NB4 (cell line): ENCODE data around the gene SH3GLB1.

Experiments
- DNase-seq: peaks from one replicate; pipeline ENCODE4 v3.0.0; 2010; ENCODE audit warnings: low read depth
- H3K4me3 ChIP-seq: one replicate; pipeline ENCODE4 v1.5.1; 2011; ENCODE audit warnings: mild to moderate bottlenecking, low read depth, low read length, moderate library complexity
- MYC ChIP-seq: IDR thresholded peaks from 2 replicates; pipeline ENCODE4 v1.6.1; 2011; ENCODE audit warnings: low read depth, low read length
- POLR2A ChIP-seq: IDR thresholded peaks from 2 replicates; pipeline ENCODE4 v1.6.1; 2011; ENCODE audit warnings: mild to moderate bottlenecking; ENCODE audit not compliant: insufficient read length; ENCODE audit errors: extremely low read depth
- TF ChIP-seq, protein P1 (sequence below): IDR thresholded peaks from one replicate; pipeline ENCODE4 v1.5.1; 2012; ENCODE audit warnings: low read depth, low read length
- TF ChIP-seq, protein P2 (sequence below): IDR thresholded peaks from 2 replicates; pipeline ENCODE4 v1.6.1; 2011; ENCODE audit warnings: low read depth, low read length

Gene SH3GLB1

DNA sequence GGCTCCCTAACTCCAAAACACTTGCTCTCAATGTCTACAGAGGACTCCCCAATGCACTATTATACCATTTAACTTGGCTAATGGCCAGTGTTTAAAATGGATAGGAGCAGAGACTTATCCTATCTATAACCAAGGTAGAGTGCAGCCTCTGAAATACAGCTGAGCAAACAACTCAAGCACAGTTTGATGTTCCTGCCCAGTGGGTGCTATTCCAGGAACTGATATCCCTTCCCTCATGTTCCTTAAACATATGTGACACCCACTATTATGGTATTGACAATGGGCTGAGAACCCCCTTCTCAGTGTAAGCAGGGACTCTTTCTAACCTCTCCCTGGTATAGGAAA lies 51.7 kb downstream of the SH3GLB1 start:
- TF ChIP-seq, protein P1, sequence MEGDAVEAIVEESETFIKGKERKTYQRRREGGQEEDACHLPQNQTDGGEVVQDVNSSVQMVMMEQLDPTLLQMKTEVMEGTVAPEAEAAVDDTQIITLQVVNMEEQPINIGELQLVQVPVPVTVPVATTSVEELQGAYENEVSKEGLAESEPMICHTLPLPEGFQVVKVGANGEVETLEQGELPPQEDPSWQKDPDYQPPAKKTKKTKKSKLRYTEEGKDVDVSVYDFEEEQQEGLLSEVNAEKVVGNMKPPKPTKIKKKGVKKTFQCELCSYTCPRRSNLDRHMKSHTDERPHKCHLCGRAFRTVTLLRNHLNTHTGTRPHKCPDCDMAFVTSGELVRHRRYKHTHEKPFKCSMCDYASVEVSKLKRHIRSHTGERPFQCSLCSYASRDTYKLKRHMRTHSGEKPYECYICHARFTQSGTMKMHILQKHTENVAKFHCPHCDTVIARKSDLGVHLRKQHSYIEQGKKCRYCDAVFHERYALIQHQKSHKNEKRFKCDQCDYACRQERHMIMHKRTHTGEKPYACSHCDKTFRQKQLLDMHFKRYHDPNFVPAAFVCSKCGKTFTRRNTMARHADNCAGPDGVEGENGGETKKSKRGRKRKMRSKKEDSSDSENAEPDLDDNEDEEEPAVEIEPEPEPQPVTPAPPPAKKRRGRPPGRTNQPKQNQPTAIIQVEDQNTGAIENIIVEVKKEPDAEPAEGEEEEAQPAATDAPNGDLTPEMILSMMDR: no peak
- TF ChIP-seq MYC (no peak), POLR2A (no peak)
- no peak for DNase-seq
- no peak overlapping the region for H3K4me3 ChIP-seq

DNA sequence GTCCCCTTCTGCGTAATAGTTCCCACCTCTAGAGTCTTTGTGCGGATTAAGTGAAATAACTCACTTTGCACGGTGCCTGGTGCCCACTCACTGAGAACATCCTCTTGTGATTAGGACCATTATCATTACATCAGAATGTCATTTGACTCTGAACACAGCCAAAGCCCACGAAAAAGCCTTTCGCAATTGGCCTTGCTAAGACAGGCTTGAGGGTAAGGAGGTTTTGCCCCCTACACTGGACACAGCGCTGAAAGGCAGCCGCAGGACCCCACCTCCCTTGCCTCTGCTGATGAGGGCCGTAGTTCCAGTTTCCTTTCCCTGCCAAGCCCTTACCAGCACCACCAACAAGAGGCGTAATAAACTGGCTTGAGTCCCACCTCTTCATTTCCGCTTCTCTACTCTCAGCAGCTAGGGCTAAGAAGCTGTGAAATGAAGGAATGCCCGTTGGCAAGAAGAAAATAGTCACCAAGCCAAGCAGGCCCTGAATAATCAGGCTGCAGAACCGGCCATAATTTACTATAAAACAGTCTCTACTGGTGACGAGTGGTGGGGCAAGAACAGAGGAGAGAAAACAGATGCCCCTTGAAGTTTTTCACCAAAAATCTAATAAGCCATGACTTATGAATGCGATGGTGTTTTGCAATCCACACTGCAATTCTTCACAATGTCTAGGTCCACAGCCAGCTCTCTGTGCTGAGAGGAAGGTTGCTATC lies 53.1 kb downstream of the SH3GLB1 start:
- no peak for DNase-seq
- no peak for TF ChIP-seq POLR2A
- TF ChIP-seq, protein P2, sequence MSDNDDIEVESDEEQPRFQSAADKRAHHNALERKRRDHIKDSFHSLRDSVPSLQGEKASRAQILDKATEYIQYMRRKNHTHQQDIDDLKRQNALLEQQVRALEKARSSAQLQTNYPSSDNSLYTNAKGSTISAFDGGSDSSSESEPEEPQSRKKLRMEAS: no peak
- TF ChIP-seq, protein P1: no peak
- no peak for TF ChIP-seq MYC
- no peak overlapping the region for H3K4me3 ChIP-seq

DNA sequence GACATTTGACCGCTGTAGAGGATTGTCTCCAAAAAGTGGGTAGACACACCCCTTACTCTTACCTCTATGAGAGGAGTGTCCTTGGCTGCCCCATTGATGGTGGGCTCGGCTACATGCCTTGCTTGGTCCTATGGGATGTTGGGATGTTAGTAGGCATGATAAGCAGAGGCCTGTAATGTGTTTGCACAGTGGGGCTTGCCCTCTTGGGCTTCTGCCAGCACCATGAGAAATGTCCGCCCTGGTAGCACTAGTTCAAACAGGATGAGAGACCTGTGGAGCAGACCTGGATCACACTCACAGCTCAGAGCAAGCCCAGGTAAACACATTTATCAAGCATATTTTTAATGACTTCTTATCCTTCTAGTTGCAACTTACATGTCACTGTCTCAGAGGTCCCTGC lies 54.2 kb downstream of the SH3GLB1 start:
- DNase-seq: no peak
- no peak overlapping the region for H3K4me3 ChIP-seq
- no peak for TF ChIP-seq MYC

DNA sequence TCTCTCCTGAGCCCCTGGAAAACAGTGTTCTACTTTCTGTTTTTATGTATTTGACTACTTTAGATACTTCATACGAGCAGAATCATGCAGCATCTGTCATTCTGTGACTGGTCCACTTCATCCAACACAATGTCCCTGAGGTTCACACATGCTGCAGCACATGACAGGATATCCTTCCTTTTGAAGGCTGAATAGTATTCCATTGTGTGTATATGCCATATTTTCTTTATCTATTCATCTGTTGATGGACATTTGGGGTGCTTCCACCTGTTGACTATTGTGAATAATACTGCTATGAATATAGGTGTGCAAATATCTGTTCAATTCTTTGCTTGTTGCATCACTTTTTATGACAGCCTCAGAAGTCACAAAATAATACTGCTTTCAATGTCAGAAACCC lies 55.8 kb downstream of the SH3GLB1 start:
- TF ChIP-seq, protein P2: no peak
- TF ChIP-seq POLR2A: no peak
- TF ChIP-seq MYC: no peak
- H3K4me3 ChIP-seq: no peak overlapping the region
- DNase-seq: no peak

DNA sequence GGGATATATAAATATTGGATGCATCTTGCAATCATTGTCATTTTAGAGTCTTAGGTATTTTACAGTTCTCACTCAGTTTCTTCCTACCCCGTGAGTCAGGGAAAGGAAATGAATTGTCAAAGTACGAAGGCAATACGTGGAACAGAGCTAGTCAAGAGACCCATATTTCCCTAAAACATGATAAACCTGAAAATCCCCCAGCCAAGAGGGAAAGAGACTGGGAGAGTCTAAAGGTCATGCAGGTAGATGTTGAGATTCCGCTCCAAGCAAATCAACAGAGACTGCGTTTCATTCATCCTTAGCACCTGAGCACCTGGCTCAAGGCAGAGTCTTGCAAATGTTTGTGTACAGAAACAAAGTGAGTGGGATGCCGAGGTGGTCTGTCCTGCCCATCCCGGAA lies 58.0 kb downstream of the SH3GLB1 start:
- H3K4me3 ChIP-seq: no peak overlapping the region
- no peak for DNase-seq
- TF ChIP-seq, protein P2: no peak
- TF ChIP-seq POLR2A (no peak), MYC (no peak)
- TF ChIP-seq, protein P1: no peak

DNA sequence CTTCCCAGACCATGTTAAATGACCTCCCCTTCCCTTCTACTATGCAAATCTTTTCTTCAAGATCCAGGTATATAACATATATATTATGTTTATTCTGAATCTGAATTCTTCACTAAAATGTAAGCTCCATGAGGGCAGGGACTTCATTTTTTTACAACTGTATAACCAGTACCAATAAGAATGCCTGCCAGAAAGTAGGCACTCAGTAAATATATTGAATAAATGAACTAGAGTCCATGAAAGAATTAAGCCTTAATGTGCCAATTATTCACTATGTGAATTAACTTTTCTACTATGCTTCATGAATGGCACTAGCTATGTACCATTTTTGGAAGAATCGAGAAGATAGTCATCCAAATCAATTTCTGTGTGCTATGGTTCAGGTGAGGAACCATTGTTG lies 60.1 kb downstream of the SH3GLB1 start:
- no peak for DNase-seq
- TF ChIP-seq, protein P2: no peak
- TF ChIP-seq, protein P1: no peak
- TF ChIP-seq MYC (no peak), POLR2A (no peak)

DNA sequence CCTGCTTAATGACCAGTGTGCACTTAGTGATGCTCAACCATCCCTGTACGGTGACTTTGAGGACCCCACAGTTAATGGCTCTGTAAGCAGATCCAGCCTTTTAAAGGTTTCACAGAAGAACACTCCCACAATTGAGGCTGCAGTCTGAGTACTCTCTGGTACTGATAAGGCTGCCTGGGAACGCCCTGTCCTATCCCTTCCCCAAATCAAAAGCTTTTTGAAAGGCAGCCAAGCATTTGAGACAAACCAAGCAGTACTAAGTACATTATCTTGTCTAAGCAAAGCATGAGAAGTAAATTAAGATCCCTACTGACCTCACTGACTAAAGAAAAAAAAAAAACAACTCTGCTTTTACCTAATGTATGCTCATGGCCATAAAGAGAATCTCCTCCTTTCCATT lies 60.7 kb downstream of the SH3GLB1 start:
- H3K4me3 ChIP-seq: no peak overlapping the region
- DNase-seq: no peak
- TF ChIP-seq, protein P1: no peak
- no peak for TF ChIP-seq POLR2A
- TF ChIP-seq, protein P2: no peak
- TF ChIP-seq MYC: no peak

More for the DNA sequence above, 60.1 kb downstream of the SH3GLB1 start:
- H3K4me3 ChIP-seq: no peak overlapping the region
